ENCODE data around the gene TFEB. TPM values are rescaled to one million over a fixed set of nuclear protein-coding genes. Genes with fewer than 3 reads are reported as not detected.

TFEB gene
- total RNA-seq, 1 donor from 2014 or later: 3.8 TPM

DNA sequence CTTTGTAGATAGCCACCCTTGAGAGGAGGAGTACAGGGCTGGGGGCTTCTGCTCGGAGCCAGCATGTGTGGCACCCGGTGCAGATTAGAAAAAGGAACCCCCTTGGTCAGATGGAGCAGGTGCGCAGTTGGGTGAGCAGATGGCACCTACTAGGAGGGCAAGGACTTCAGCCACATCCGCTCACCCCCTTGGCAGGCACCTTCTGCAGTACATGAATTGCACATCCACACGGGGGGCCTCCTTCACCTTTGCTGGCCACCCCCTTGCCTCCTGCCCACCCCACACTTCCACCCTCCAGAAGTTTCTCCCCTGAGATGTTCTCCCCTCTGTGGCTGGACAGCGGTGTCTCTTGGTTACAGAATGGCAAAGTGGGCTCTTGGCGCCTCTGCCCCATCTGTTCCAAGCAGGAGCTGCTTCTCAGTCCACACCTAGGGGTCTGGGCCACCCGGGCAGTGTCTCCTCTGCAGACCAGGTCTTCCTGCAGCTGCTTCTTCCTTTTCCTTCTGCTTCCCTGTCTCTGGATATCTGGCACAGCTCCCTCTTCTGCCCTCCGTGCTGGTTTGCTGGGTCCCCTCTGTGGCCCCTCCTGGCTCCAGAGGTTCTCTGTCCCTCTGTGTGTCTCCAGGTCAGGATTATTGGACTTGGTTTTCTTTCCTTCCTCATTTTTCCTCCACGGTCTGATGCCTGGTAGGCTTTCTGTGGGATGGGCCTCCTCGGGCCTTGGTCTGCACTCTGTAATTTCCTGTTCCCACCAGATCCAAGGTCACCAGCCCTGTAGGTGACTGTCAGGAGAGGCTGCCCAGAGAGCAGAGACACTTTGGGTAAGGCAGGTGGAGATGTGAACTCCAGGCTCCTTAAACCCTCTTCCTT is 93.1 kb downstream of the TFEB start:
- Mint-ChIP-seq H3K4me1 (peaks cover 69% of the 10 kb centered on the region), H3K9me3 (no peaks in the 10 kb centered on the region), H3K27ac (peak overlapping the region; percentile 90), H3K36me3 (peaks cover 26% of the 10 kb centered on the region), H3K4me3 (peak overlapping the region; percentile 46), H3K27me3 (ENCODE audit: low read depth) (no peaks in the 10 kb centered on the region)
- TF ChIP-seq, protein P1, sequence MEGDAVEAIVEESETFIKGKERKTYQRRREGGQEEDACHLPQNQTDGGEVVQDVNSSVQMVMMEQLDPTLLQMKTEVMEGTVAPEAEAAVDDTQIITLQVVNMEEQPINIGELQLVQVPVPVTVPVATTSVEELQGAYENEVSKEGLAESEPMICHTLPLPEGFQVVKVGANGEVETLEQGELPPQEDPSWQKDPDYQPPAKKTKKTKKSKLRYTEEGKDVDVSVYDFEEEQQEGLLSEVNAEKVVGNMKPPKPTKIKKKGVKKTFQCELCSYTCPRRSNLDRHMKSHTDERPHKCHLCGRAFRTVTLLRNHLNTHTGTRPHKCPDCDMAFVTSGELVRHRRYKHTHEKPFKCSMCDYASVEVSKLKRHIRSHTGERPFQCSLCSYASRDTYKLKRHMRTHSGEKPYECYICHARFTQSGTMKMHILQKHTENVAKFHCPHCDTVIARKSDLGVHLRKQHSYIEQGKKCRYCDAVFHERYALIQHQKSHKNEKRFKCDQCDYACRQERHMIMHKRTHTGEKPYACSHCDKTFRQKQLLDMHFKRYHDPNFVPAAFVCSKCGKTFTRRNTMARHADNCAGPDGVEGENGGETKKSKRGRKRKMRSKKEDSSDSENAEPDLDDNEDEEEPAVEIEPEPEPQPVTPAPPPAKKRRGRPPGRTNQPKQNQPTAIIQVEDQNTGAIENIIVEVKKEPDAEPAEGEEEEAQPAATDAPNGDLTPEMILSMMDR (IDR thresholded peaks at IDR 0.05; ENCODE audit: unreplicated experiment): no peak
- DNase-seq (ENCODE audit: low spot score in 2 of 2, unreplicated experiment in 2 of 2): no peak

DNA sequence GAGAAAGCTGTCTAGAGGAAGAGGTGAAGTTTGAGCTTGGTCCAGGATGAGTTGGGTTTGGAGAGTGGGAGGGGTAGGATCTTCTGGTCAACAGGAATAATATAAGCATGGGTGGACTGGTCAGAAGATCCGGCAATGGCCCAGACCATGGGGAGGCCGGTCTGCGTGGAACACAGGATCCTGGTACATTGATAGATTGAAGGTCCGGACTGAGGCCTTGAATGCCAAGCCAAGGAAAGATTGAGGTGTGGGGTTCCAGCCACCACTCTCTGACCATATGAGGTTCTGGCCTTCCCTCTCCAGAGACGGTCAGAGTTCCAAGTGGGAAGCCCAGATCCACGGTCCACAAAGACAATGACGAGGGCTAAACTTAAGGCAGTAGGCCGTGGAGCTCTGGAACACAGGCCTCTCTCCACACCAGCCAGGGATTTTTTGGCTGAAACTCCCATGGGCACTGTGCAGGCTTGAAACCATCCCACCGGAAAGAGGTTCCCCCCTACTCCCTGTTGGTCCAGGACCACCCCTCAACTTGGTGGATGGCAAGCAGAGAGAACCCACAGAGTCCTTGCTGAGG is 94.0 kb downstream of the TFEB start:
- Mint-ChIP-seq H3K4me1 (peaks cover 73% of the 10 kb centered on the region), H3K27ac (no peak overlapping the region), H3K9me3 (no peaks in the 10 kb centered on the region), H3K27me3 (ENCODE audit: low read depth) (no peaks in the 10 kb centered on the region), H3K36me3 (peaks cover 19% of the 10 kb centered on the region), H3K4me3 (peak overlapping the region; percentile 88)
- TF ChIP-seq, protein P1 (IDR thresholded peaks at IDR 0.05; ENCODE audit: unreplicated experiment): no peak
- DNase-seq (ENCODE audit: low spot score in 2 of 2, unreplicated experiment in 2 of 2): no peak

DNA sequence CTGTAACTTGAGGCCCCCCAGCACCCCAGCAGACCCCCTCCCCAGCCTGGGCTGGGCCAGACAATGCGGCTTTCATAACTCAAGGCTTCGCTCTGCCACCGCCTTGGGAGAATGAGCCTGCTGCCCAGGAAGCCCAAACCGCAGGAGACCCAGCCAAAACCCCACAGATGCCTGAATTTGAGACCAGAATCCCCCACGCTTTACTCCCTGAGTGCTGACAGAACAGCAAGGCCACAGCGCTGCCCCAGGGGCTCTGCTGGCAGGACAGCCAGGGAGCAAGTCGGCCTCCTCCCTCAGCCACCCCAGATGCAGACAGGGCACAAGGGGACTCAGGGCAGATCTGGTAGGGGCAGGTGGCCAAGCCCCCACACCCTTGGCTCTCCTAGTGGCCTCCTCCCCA is 95.0 kb downstream of the TFEB start:
- DNase-seq (ENCODE audit: low spot score in 2 of 2, unreplicated experiment in 2 of 2): no peak
- H3K27ac Mint-ChIP-seq: peak overlapping the region; percentile 86

DNA sequence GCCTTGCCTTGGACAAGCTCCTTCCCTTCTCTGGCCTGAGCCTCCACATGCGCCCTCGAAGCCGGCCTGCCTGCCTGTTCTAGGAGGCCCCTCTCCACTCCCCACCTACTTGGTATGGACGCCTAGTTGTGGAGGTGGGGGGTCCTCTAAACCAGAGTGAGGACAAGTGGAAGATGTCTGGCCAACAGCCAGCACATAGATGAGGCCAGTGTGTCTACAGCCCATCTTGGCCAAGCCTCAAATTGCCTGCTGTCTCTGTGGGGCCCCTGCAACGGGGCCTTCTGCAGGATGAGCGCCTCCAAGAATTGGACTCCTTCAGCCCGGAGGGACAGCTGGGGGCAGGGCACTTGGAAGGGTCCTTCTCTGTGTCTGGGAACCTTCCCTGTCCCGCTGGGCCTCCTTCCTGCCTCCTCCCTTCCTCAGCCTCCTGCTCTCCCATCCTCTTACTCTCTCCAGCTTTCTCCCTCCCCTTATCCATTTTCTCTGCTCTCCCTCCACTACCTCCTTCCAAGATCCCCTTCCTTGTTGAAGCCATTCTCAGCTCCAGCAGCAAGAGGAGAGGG is 95.5 kb downstream of the TFEB start:
- peak in 1 of 2 experiments; percentile 54 for DNase-seq (ENCODE audit: low spot score in 2 of 2, unreplicated experiment in 2 of 2)
- no peaks in the 10 kb centered on the region for H3K9me3 Mint-ChIP-seq
- no peaks in the 10 kb centered on the region for H3K27me3 Mint-ChIP-seq (ENCODE audit: low read depth)
- peak overlapping the region; percentile 86 for H3K27ac Mint-ChIP-seq
- peaks cover 74% of the 10 kb centered on the region for H3K4me1 Mint-ChIP-seq
- peak overlapping the region; percentile 88 for H3K4me3 Mint-ChIP-seq
- TF ChIP-seq, protein P1 (IDR thresholded peaks at IDR 0.05; ENCODE audit: unreplicated experiment): no peak
- peaks cover 16% of the 10 kb centered on the region for H3K36me3 Mint-ChIP-seq

More for the DNA sequence above, 95.0 kb downstream of the TFEB start:
- H3K4me3 Mint-ChIP-seq: peak overlapping the region; percentile 88
- peaks cover 74% of the 10 kb centered on the region for H3K4me1 Mint-ChIP-seq
- peaks cover 16% of the 10 kb centered on the region for H3K36me3 Mint-ChIP-seq
- TF ChIP-seq, protein P1 (IDR thresholded peaks at IDR 0.05; ENCODE audit: unreplicated experiment): no peak
- H3K9me3 Mint-ChIP-seq: no peaks in the 10 kb centered on the region
- no peaks in the 10 kb centered on the region for H3K27me3 Mint-ChIP-seq (ENCODE audit: low read depth)

GRCh38 chr6:41638935-41639808 is 96.2 kb downstream of the TFEB start:
- Mint-ChIP-seq H3K27ac (peak overlapping the region; percentile 86), H3K4me1 (peaks cover 74% of the 10 kb centered on the region), H3K36me3 (peaks cover 16% of the 10 kb centered on the region), H3K4me3 (peak overlapping the region; percentile 88), H3K27me3 (ENCODE audit: low read depth) (no peaks in the 10 kb centered on the region), H3K9me3 (no peaks in the 10 kb centered on the region)
- TF ChIP-seq, protein P1 (IDR thresholded peaks at IDR 0.05; ENCODE audit: unreplicated experiment): no peak
- DNase-seq (ENCODE audit: low spot score in 2 of 2, unreplicated experiment in 2 of 2): peak in 1 of 2 experiments; percentile 65

All from mesothelial cell of epicardium (in vitro differentiated cells).